ENCODE results near the gene ARID3B. TPM values are rescaled to one million over a fixed set of nuclear protein-coding genes. Genes with fewer than 3 reads are reported as not detected.

The ARID3B gene
- total RNA-seq, 2 experiments from 2014 or later: 3.2 to 7.5 TPM

GRCh38 chr15:74502301-74502700, 38.7 kb upstream of the ARID3B start:
- no peaks in the 10 kb centered on the region for H4K20me1 ChIP-seq (ENCODE audit: insufficient read depth, low read length)
- intact Hi-C loops (cut with micrococcal nuclease; ENCODE audit: unreplicated experiment): no loop called here
- no peak overlapping the region for H3K4me2 ChIP-seq (ENCODE audit: low read length)
- ChIA-PET POLR2A (interaction anchor here (0.6 kb wide), 2 partner anchors 377 to 1650 kb away, joined by 4 to 5 read pairs; no protein-coding TSS in a partner anchor), CTCF (ENCODE audit: unreplicated experiment) (no interaction called here)
- no peak overlapping the region for H2AFZ ChIP-seq (ENCODE audit: low read length)
- TF ChIP-seq CTCF (conservative IDR thresholded peaks at IDR 0.05; ENCODE audit: low read length) (0 out of 2 replicates have a peak, but pooled peaks have one; percentile 21), EZH2phosphoT487 (IDR thresholded peaks at IDR 0.05; ENCODE audit: borderline replicate concordance, low read depth, low read length) (no peak)
- H3K27ac ChIP-seq (ENCODE audit: low read depth, low read length, poor library complexity, severe bottlenecking): no peak overlapping the region
- H3K79me2 ChIP-seq (ENCODE audit: insufficient read depth, low read depth, low read length): no peaks in the 10 kb centered on the region
- no peaks in the 10 kb centered on the region for H3K36me3 ChIP-seq (ENCODE audit: insufficient read depth, low read length)
- no TSS peak for BruUV-seq (replicated peaks)
- DNase-seq (ENCODE audit: low spot score): peak; percentile 8
- H3K9me3 ChIP-seq (ENCODE audit: low read length): no peaks in the 10 kb centered on the region
- no peaks in the 10 kb centered on the region for H3K9me2 ChIP-seq (ENCODE audit: insufficient read depth, low read length)
- no peaks in the 10 kb centered on the region for H3K4me1 ChIP-seq (ENCODE audit: insufficient read depth, low read length, poor library complexity, severe bottlenecking)
- no peak overlapping the region for H3K4me3 ChIP-seq (ENCODE audit: low read depth, low read length, poor library complexity, severe bottlenecking)

GRCh38 chr15:74504418-74504817, 36.6 kb upstream of the ARID3B start:
- no peaks in the 10 kb centered on the region for H3K36me3 ChIP-seq (ENCODE audit: insufficient read depth, low read length)
- no peaks in the 10 kb centered on the region for H3K9me3 ChIP-seq (ENCODE audit: low read length)
- DNase-seq (ENCODE audit: low spot score): no peak
- no peak overlapping the region for H2AFZ ChIP-seq (ENCODE audit: low read length)
- H3K4me2 ChIP-seq (ENCODE audit: low read length): no peak overlapping the region
- POLR2A ChIA-PET: no interaction called here
- TF ChIP-seq CTCF (conservative IDR thresholded peaks at IDR 0.05; ENCODE audit: low read length): no peak
- no peak for TF ChIP-seq EZH2phosphoT487 (IDR thresholded peaks at IDR 0.05; ENCODE audit: borderline replicate concordance, low read depth, low read length)
- no peaks in the 10 kb centered on the region for H4K20me1 ChIP-seq (ENCODE audit: insufficient read depth, low read length)
- no TSS peak for BruUV-seq (replicated peaks)
- H3K27ac ChIP-seq (ENCODE audit: low read depth, low read length, poor library complexity, severe bottlenecking): no peak overlapping the region
- H3K79me2 ChIP-seq (ENCODE audit: insufficient read depth, low read depth, low read length): no peaks in the 10 kb centered on the region
- H3K9me2 ChIP-seq (ENCODE audit: insufficient read depth, low read length): no peaks in the 10 kb centered on the region
- intact Hi-C loops (cut with micrococcal nuclease; ENCODE audit: unreplicated experiment): no loop called here
- no peak overlapping the region for H3K4me3 ChIP-seq (ENCODE audit: low read depth, low read length, poor library complexity, severe bottlenecking)
- CTCF ChIA-PET (ENCODE audit: unreplicated experiment): no interaction called here
- no peaks in the 10 kb centered on the region for H3K4me1 ChIP-seq (ENCODE audit: insufficient read depth, low read length, poor library complexity, severe bottlenecking)

- no peaks in the 10 kb centered on the region for H3K9me2 ChIP-seq (ENCODE audit: insufficient read depth, low read length)
- H3K36me3 ChIP-seq (ENCODE audit: insufficient read depth, low read length): no peaks in the 10 kb centered on the region
- H3K4me1 ChIP-seq (ENCODE audit: insufficient read depth, low read length, poor library complexity, severe bottlenecking): no peaks in the 10 kb centered on the region
- H3K9me3 ChIP-seq (ENCODE audit: low read length): no peaks in the 10 kb centered on the region
- H4K20me1 ChIP-seq (ENCODE audit: insufficient read depth, low read length): no peaks in the 10 kb centered on the region
- no peak overlapping the region for H3K4me3 ChIP-seq (ENCODE audit: low read depth, low read length, poor library complexity, severe bottlenecking)
- ChIA-PET POLR2A (no interaction called here), CTCF (ENCODE audit: unreplicated experiment) (no interaction called here)
- no TSS peak for BruUV-seq (replicated peaks)
- H3K79me2 ChIP-seq (ENCODE audit: insufficient read depth, low read depth, low read length): no peaks in the 10 kb centered on the region
- DNase-seq (ENCODE audit: low spot score): no peak
- intact Hi-C loops (cut with micrococcal nuclease; ENCODE audit: unreplicated experiment): no loop called here
- H2AFZ ChIP-seq (ENCODE audit: low read length): no peak overlapping the region
- TF ChIP-seq CTCF (conservative IDR thresholded peaks at IDR 0.05; ENCODE audit: low read length) (no peak), EZH2phosphoT487 (IDR thresholded peaks at IDR 0.05; ENCODE audit: borderline replicate concordance, low read depth, low read length) (no peak)
- H3K4me2 ChIP-seq (ENCODE audit: low read length): no peak overlapping the region
- H3K27ac ChIP-seq (ENCODE audit: low read depth, low read length, poor library complexity, severe bottlenecking): no peak overlapping the region
Observed at GRCh38 chr15:74504836-74505235, 36.2 kb upstream of the ARID3B start.
